HG02759 (cell line): ENCODE results near the gene ABLIM1.

Source experiments
- ATAC-seq: cut with Tn5 transposase; IDR thresholded peaks from one replicate; pipeline ENCODE4 v1.9.1; 2021; ENCODE audit warnings: mild to moderate bottlenecking, moderate library complexity; ENCODE audit not compliant: unreplicated experiment

Gene ABLIM1

GRCh38 chr10:114397651-114398145, 260.4 kb downstream of the ABLIM1 start:
- no peak for ATAC-seq

- ATAC-seq: no peak
Measured at GRCh38 chr10:114396464-114396863, 261.6 kb downstream of the ABLIM1 start.

- no peak for ATAC-seq
Measured at GRCh38 chr10:114395366-114396022, 262.6 kb downstream of the ABLIM1 start.

GRCh38 chr10:114394531-114394930, 263.5 kb downstream of the ABLIM1 start:
- ATAC-seq: no peak

GRCh38 chr10:114393886-114394285, 264.2 kb downstream of the ABLIM1 start:
- no peak for ATAC-seq

- ATAC-seq: no peak
Measured at GRCh38 chr10:114393482-114393881, 264.6 kb downstream of the ABLIM1 start.

- no peak for ATAC-seq
Measured at GRCh38 chr10:114392112-114392835, 265.8 kb downstream of the ABLIM1 start.

GRCh38 chr10:114391599-114391998, 266.5 kb downstream of the ABLIM1 start:
- no peak for ATAC-seq

- no peak for ATAC-seq
Measured at GRCh38 chr10:114389426-114389825, 268.6 kb downstream of the ABLIM1 start.

- peak; percentile 75 for ATAC-seq
Measured at GRCh38 chr10:114388275-114388674, 269.8 kb downstream of the ABLIM1 start.

GRCh38 chr10:114387784-114388183, 270.3 kb downstream of the ABLIM1 start:
- no peak for ATAC-seq

- ATAC-seq: no peak
Measured at GRCh38 chr10:114386452-114386851, 271.6 kb downstream of the ABLIM1 start.

GRCh38 chr10:114385557-114385956, 272.5 kb downstream of the ABLIM1 start:
- ATAC-seq: no peak

- ATAC-seq: no peak
Measured at GRCh38 chr10:114384601-114385000, 273.5 kb downstream of the ABLIM1 start.

GRCh38 chr10:114384181-114384580, 273.9 kb downstream of the ABLIM1 start:
- no peak for ATAC-seq
